Hematopoietic multipotent progenitor cell treated with erythropoietin and hydrocortisone succinate and interleukin-3 and kit ligand, for 4 days (in vitro differentiated cells): Measurements from ENCODE around the gene HASPIN.

Source experiments
- DNase-seq: peaks from one replicate; pipeline ENCODE4 v3.0.0-alpha.2; 2015

HASPIN gene

GRCh38 chr17:3768769-3769168 is 45.1 kb downstream of the HASPIN start:
- no peak for DNase-seq

- DNase-seq: peak; percentile 73
Measured at GRCh38 chr17:3770466-3770865, 46.8 kb downstream of the HASPIN start.

GRCh38 chr17:3771140-3771539 is 47.4 kb downstream of the HASPIN start:
- DNase-seq: no peak

- DNase-seq: no peak
Measured at GRCh38 chr17:3772764-3773163, 49.1 kb downstream of the HASPIN start.

GRCh38 chr17:3773511-3773910 is 49.8 kb downstream of the HASPIN start:
- DNase-seq: no peak

- DNase-seq: no peak
Measured at GRCh38 chr17:3773966-3774365, 50.3 kb downstream of the HASPIN start.
